ENCODE results near the gene TRPM6.
"Not testable (repeated sequence)": the region's sequence is repeated elsewhere in the genome, so short reads cannot be mapped to it uniquely, and the experiment has no call there.

TRPM6 gene

GRCh38 chr9:74858751-74859414, 28.8 kb downstream of the TRPM6 start:
- Histone ChIP-seq H3K9ac (ENCODE audit: low read length in 2 of 2) (no peak overlapping the region), H3K36me3 (ENCODE audit: control insufficient read depth in 2 of 2, insufficient read depth in 2 of 2, low read length in 2 of 2) (no peaks in the 10 kb centered on the region), H3K27ac (ENCODE audit: low read length) (no peak overlapping the region), H3K9me3 (ENCODE audit: control insufficient read depth in 2 of 2, low read length in 2 of 2) (no peaks in the 10 kb centered on the region), H3K4me1 (ENCODE audit: control insufficient read depth, insufficient read depth, low read length) (no peaks in the 10 kb centered on the region), H3K4me3 (ENCODE audit: low read length in 2 of 2) (no peak overlapping the region), H3K27me3 (ENCODE audit: control insufficient read depth in 1 of 2, insufficient read depth in 2 of 2, low read length in 2 of 2) (no peaks in the 10 kb centered on the region)

GRCh38 chr9:74856989-74857388, 30.7 kb downstream of the TRPM6 start:
- Histone ChIP-seq H3K4me3 (ENCODE audit: low read length in 2 of 2) (no peak overlapping the region), H3K9me3 (ENCODE audit: control insufficient read depth in 2 of 2, low read length in 2 of 2) (no peaks in the 10 kb centered on the region), H3K27ac (ENCODE audit: low read length) (no peak overlapping the region), H3K9ac (ENCODE audit: low read length in 2 of 2) (no peak overlapping the region), H3K27me3 (ENCODE audit: control insufficient read depth in 1 of 2, insufficient read depth in 2 of 2, low read length in 2 of 2) (no peaks in the 10 kb centered on the region), H3K36me3 (ENCODE audit: control insufficient read depth in 2 of 2, insufficient read depth in 2 of 2, low read length in 2 of 2) (no peaks in the 10 kb centered on the region), H3K4me1 (ENCODE audit: control insufficient read depth, insufficient read depth, low read length) (no peaks in the 10 kb centered on the region)

- no peak overlapping the region for H3K9ac ChIP-seq (ENCODE audit: low read length in 2 of 2)
- no peak overlapping the region for H3K27ac ChIP-seq (ENCODE audit: low read length)
- H3K9me3 ChIP-seq (ENCODE audit: control insufficient read depth in 2 of 2, low read length in 2 of 2), result no peaks in the 10 kb centered on the region
- H3K4me3 ChIP-seq (ENCODE audit: low read length in 2 of 2), result no peak overlapping the region
- H3K36me3 ChIP-seq (ENCODE audit: control insufficient read depth in 2 of 2, insufficient read depth in 2 of 2, low read length in 2 of 2), result no peaks in the 10 kb centered on the region
- no peaks in the 10 kb centered on the region for H3K4me1 ChIP-seq (ENCODE audit: control insufficient read depth, insufficient read depth, low read length)
- H3K27me3 ChIP-seq (ENCODE audit: control insufficient read depth in 1 of 2, insufficient read depth in 2 of 2, low read length in 2 of 2), result no peaks in the 10 kb centered on the region
Observed at GRCh38 chr9:74855072-74855471, 32.6 kb downstream of the TRPM6 start.

GRCh38 chr9:74853024-74853423, 34.7 kb downstream of the TRPM6 start:
- not testable (repeated sequence) for H3K27me3 ChIP-seq (ENCODE audit: control insufficient read depth in 1 of 2, insufficient read depth in 2 of 2, low read length in 2 of 2); H3K27ac ChIP-seq (ENCODE audit: low read length); H3K9me3 ChIP-seq (ENCODE audit: control insufficient read depth in 2 of 2, low read length in 2 of 2); H3K9ac ChIP-seq (ENCODE audit: low read length in 2 of 2); H3K4me3 ChIP-seq (ENCODE audit: low read length in 2 of 2); H3K4me1 ChIP-seq (ENCODE audit: control insufficient read depth, insufficient read depth, low read length); H3K36me3 ChIP-seq (ENCODE audit: control insufficient read depth in 2 of 2, insufficient read depth in 2 of 2, low read length in 2 of 2)

- H3K9ac ChIP-seq (ENCODE audit: low read length in 2 of 2), result no peak overlapping the region
- H3K36me3 ChIP-seq (ENCODE audit: control insufficient read depth in 2 of 2, insufficient read depth in 2 of 2, low read length in 2 of 2), result no peaks in the 10 kb centered on the region
- no peaks in the 10 kb centered on the region for H3K9me3 ChIP-seq (ENCODE audit: control insufficient read depth in 2 of 2, low read length in 2 of 2)
- H3K4me3 ChIP-seq (ENCODE audit: low read length in 2 of 2), result no peak overlapping the region
- no peaks in the 10 kb centered on the region for H3K27me3 ChIP-seq (ENCODE audit: control insufficient read depth in 1 of 2, insufficient read depth in 2 of 2, low read length in 2 of 2)
- H3K4me1 ChIP-seq (ENCODE audit: control insufficient read depth, insufficient read depth, low read length), result no peaks in the 10 kb centered on the region
- H3K27ac ChIP-seq (ENCODE audit: low read length), result no peak overlapping the region
Observed at GRCh38 chr9:74848153-74848525, 39.6 kb downstream of the TRPM6 start.

- Histone ChIP-seq H3K27me3 (ENCODE audit: control insufficient read depth in 1 of 2, insufficient read depth in 2 of 2, low read length in 2 of 2) (no peaks in the 10 kb centered on the region), H3K9ac (ENCODE audit: low read length in 2 of 2) (no peak overlapping the region), H3K27ac (ENCODE audit: low read length) (no peak overlapping the region), H3K36me3 (ENCODE audit: control insufficient read depth in 2 of 2, insufficient read depth in 2 of 2, low read length in 2 of 2) (no peaks in the 10 kb centered on the region), H3K4me3 (ENCODE audit: low read length in 2 of 2) (no peak overlapping the region), H3K4me1 (ENCODE audit: control insufficient read depth, insufficient read depth, low read length) (no peaks in the 10 kb centered on the region), H3K9me3 (ENCODE audit: control insufficient read depth in 2 of 2, low read length in 2 of 2) (no peaks in the 10 kb centered on the region)
Observed at GRCh38 chr9:74847478-74848152, 40.1 kb downstream of the TRPM6 start.

- no peaks in the 10 kb centered on the region for H3K4me1 ChIP-seq (ENCODE audit: control insufficient read depth, insufficient read depth, low read length)
Observed at GRCh38 chr9:74846766-74847165, 41.0 kb downstream of the TRPM6 start.

GRCh38 chr9:74838351-74838750, 49.4 kb downstream of the TRPM6 start:
- no peaks in the 10 kb centered on the region for H3K36me3 ChIP-seq (ENCODE audit: control insufficient read depth in 2 of 2, insufficient read depth in 2 of 2, low read length in 2 of 2)
- H3K9me3 ChIP-seq (ENCODE audit: control insufficient read depth in 2 of 2, low read length in 2 of 2), result no peaks in the 10 kb centered on the region
- no peak overlapping the region for H3K4me3 ChIP-seq (ENCODE audit: low read length in 2 of 2)
- H3K4me1 ChIP-seq (ENCODE audit: control insufficient read depth, insufficient read depth, low read length), result no peaks in the 10 kb centered on the region
- H3K27me3 ChIP-seq (ENCODE audit: control insufficient read depth in 1 of 2, insufficient read depth in 2 of 2, low read length in 2 of 2), result no peaks in the 10 kb centered on the region
- no peak overlapping the region for H3K27ac ChIP-seq (ENCODE audit: low read length)
- no peak overlapping the region for H3K9ac ChIP-seq (ENCODE audit: low read length in 2 of 2)

More at GRCh38 chr9:74846766-74847165, 41.0 kb downstream of the TRPM6 start:
- Histone ChIP-seq H3K27ac (ENCODE audit: low read length) (no peak overlapping the region), H3K27me3 (ENCODE audit: control insufficient read depth in 1 of 2, insufficient read depth in 2 of 2, low read length in 2 of 2) (no peaks in the 10 kb centered on the region), H3K9ac (ENCODE audit: low read length in 2 of 2) (no peak overlapping the region), H3K9me3 (ENCODE audit: control insufficient read depth in 2 of 2, low read length in 2 of 2) (no peaks in the 10 kb centered on the region), H3K4me3 (ENCODE audit: low read length in 2 of 2) (no peak overlapping the region), H3K36me3 (ENCODE audit: control insufficient read depth in 2 of 2, insufficient read depth in 2 of 2, low read length in 2 of 2) (no peaks in the 10 kb centered on the region)

- no peaks in the 10 kb centered on the region for H3K4me1 ChIP-seq (ENCODE audit: control insufficient read depth, insufficient read depth, low read length)
- H3K4me3 ChIP-seq (ENCODE audit: low read length in 2 of 2), result no peak overlapping the region
- H3K9ac ChIP-seq (ENCODE audit: low read length in 2 of 2), result no peak overlapping the region
- no peaks in the 10 kb centered on the region for H3K9me3 ChIP-seq (ENCODE audit: control insufficient read depth in 2 of 2, low read length in 2 of 2)
- no peaks in the 10 kb centered on the region for H3K36me3 ChIP-seq (ENCODE audit: control insufficient read depth in 2 of 2, insufficient read depth in 2 of 2, low read length in 2 of 2)
- no peak overlapping the region for H3K27ac ChIP-seq (ENCODE audit: low read length)
- H3K27me3 ChIP-seq (ENCODE audit: control insufficient read depth in 1 of 2, insufficient read depth in 2 of 2, low read length in 2 of 2), result no peaks in the 10 kb centered on the region
Observed at GRCh38 chr9:74824654-74825053, 63.1 kb downstream of the TRPM6 start.

- Histone ChIP-seq H3K36me3 (ENCODE audit: control insufficient read depth in 2 of 2, insufficient read depth in 2 of 2, low read length in 2 of 2) (no peaks in the 10 kb centered on the region), H3K27ac (ENCODE audit: low read length) (no peak overlapping the region), H3K4me1 (ENCODE audit: control insufficient read depth, insufficient read depth, low read length) (no peaks in the 10 kb centered on the region), H3K9me3 (ENCODE audit: control insufficient read depth in 2 of 2, low read length in 2 of 2) (no peaks in the 10 kb centered on the region), H3K27me3 (ENCODE audit: control insufficient read depth in 1 of 2, insufficient read depth in 2 of 2, low read length in 2 of 2) (no peaks in the 10 kb centered on the region), H3K4me3 (ENCODE audit: low read length in 2 of 2) (no peak overlapping the region), H3K9ac (ENCODE audit: low read length in 2 of 2) (no peak overlapping the region)
Observed at GRCh38 chr9:74821636-74822035, 66.1 kb downstream of the TRPM6 start.

- H3K27ac ChIP-seq (ENCODE audit: low read length), result no peak overlapping the region
- H3K9ac ChIP-seq (ENCODE audit: low read length in 2 of 2), result no peak overlapping the region
- H3K27me3 ChIP-seq (ENCODE audit: control insufficient read depth in 1 of 2, insufficient read depth in 2 of 2, low read length in 2 of 2), result no peaks in the 10 kb centered on the region
- no peaks in the 10 kb centered on the region for H3K36me3 ChIP-seq (ENCODE audit: control insufficient read depth in 2 of 2, insufficient read depth in 2 of 2, low read length in 2 of 2)
- no peak overlapping the region for H3K4me3 ChIP-seq (ENCODE audit: low read length in 2 of 2)
- no peaks in the 10 kb centered on the region for H3K9me3 ChIP-seq (ENCODE audit: control insufficient read depth in 2 of 2, low read length in 2 of 2)
- no peaks in the 10 kb centered on the region for H3K4me1 ChIP-seq (ENCODE audit: control insufficient read depth, insufficient read depth, low read length)
Observed at GRCh38 chr9:74817816-74818215, 69.9 kb downstream of the TRPM6 start.
